Breast epithelium (tissue), 4 donors: ENCODE results near the gene MAPK11. TPM values are rescaled to one million over a fixed set of nuclear protein-coding genes. Genes with fewer than 3 reads are reported as not detected.

Source experiments
- DNase-seq, 2 donors: peaks; one replicate each; pipeline ENCODE4 v3.0.0-alpha.2; 2019; ENCODE audit warnings: low spot score in 2 of 2
- H3K27ac ChIP-seq, 2 donors: fragments of 200-600 bp; sonication (generic) in 1 of 2; one replicate each; pipeline ENCODE4 v1.5.1; 2016 to 2019; ENCODE audit warnings: mild to moderate bottlenecking in 1 of 2
- H3K27me3 ChIP-seq, 2 donors: fragments of 200-600 bp; sonication (generic) in 1 of 2; one replicate each; pipeline versions ENCODE4 v1.5.1 to v1.6.0; 2017 to 2019; ENCODE audit warnings: control low read depth in 1 of 2, mild to moderate bottlenecking in 1 of 2
- H3K36me3 ChIP-seq: fragments of 200-600 bp; one replicate; pipeline ENCODE4 v1.5.1; 2019
- H3K4me1 ChIP-seq, 2 donors: fragments of 200-600 bp; sonication (generic); one replicate each; pipeline ENCODE4 v1.5.1; 2016 to 2019; ENCODE audit warnings: control low read depth in 1 of 2
- H3K4me3 ChIP-seq, 3 donors: fragments of 200-600 bp; sonication (generic); 1 replicate in 2 of 3; 2 replicates in 1 of 3; pipeline ENCODE4 v1.5.1; 2016 to 2019; ENCODE audit warnings: mild to moderate bottlenecking in 3 of 3, moderate library complexity in 2 of 3
- H3K9me3 ChIP-seq, 2 donors: fragments of 200-600 bp; sonication (generic) in 1 of 2; one replicate each; pipeline ENCODE4 v1.5.1; 2016 to 2019; ENCODE audit warnings: control low read depth in 1 of 2
- CTCF ChIP-seq, 3 donors: fragments of 450-650 bp; IDR thresholded peaks; one replicate each; pipeline ENCODE4 v1.5.1; 2016 to 2017; ENCODE audit warnings: antibody characterized with exemption in 3 of 3, mild to moderate bottlenecking in 3 of 3, moderate library complexity in 3 of 3
- POLR2A ChIP-seq: fragments of 450-650 bp; IDR thresholded peaks from one replicate; pipeline ENCODE4 v1.6.1; 2016; ENCODE audit warnings: antibody characterized with exemption, mild to moderate bottlenecking, moderate library complexity
- POLR2AphosphoS5 ChIP-seq, 3 donors: sonication (generic); formaldehyde crosslinking; IDR thresholded peaks; one replicate each; pipeline ENCODE4 v1.6.1; 2017; ENCODE audit warnings: antibody characterized with exemption in 3 of 3
- intact Hi-C: fragments of 100-400 bp; cut with DNase I; formaldehyde crosslinking; loops from one replicate; pipeline ENCODE4 v1.15.1; 2023; ENCODE audit warnings: low total_unique reads
- total RNA-seq, 3 donors: library from RNA; depleted of rRNA; stranded (reverse); fragments of >200 nt; gene quantifications; one replicate each; pipeline ENCODE4 v1.1.0, GENCODE V29; 2016

MAPK11 gene
- total RNA-seq, 3 donors from 2014 or later, result 5.7 to 16.5 (median 13.4) TPM

- intact Hi-C loops, result no loop called here
- no peak for DNase-seq
- Histone ChIP-seq H3K36me3 (no peaks in the 10 kb centered on the region), H3K4me3 (no peak overlapping the region), H3K4me1 (peaks cover 0 to 5% of the 10 kb centered on the region in 2 donors), H3K27me3 (no peaks in the 10 kb centered on the region), H3K9me3 (no peaks in the 10 kb centered on the region), H3K27ac (no peak overlapping the region)
- TF ChIP-seq POLR2A, result no peak
- TF ChIP-seq CTCF (IDR thresholded peaks at IDR 0.05), result no peak
- no peak for TF ChIP-seq POLR2AphosphoS5 (IDR thresholded peaks at IDR 0.05)
Observed at GRCh38 chr22:50310949-50311444, 40.8 kb upstream of the MAPK11 start.

GRCh38 chr22:50310031-50310722, 40.0 kb upstream of the MAPK11 start:
- Histone ChIP-seq H3K27me3 (no peaks in the 10 kb centered on the region), H3K9me3 (no peaks in the 10 kb centered on the region), H3K27ac (peak overlapping the region in 1 of 2 donors; percentile 98), H3K4me3 (no peak overlapping the region), H3K36me3 (no peaks in the 10 kb centered on the region), H3K4me1 (peaks cover 5 to 10% of the 10 kb centered on the region in 2 donors)
- DNase-seq, result no peak
- intact Hi-C loops, result no loop called here
- TF ChIP-seq POLR2A (no peak), CTCF (IDR thresholded peaks at IDR 0.05) (no peak), POLR2AphosphoS5 (IDR thresholded peaks at IDR 0.05) (no peak)

GRCh38 chr22:50309601-50309991, 39.4 kb upstream of the MAPK11 start:
- no peak for TF ChIP-seq POLR2A
- TF ChIP-seq CTCF (IDR thresholded peaks at IDR 0.05), result no peak
- no peak for TF ChIP-seq POLR2AphosphoS5 (IDR thresholded peaks at IDR 0.05)
- peaks cover 11 to 15% of the 10 kb centered on the region in 2 donors for H3K4me1 ChIP-seq
- no peaks in the 10 kb centered on the region for H3K9me3 ChIP-seq
- no peak overlapping the region for H3K4me3 ChIP-seq
- intact Hi-C loops, result no loop called here
- no peak for DNase-seq
- H3K36me3 ChIP-seq, result no peaks in the 10 kb centered on the region
- H3K27me3 ChIP-seq, result no peaks in the 10 kb centered on the region
- H3K27ac ChIP-seq, result peak overlapping the region; percentile 85 to 98

GRCh38 chr22:50308986-50309600, 38.9 kb upstream of the MAPK11 start:
- H3K36me3 ChIP-seq, result no peaks in the 10 kb centered on the region
- intact Hi-C loops, result no loop called here
- DNase-seq, result no peak
- H3K4me1 ChIP-seq, result peaks cover 14 to 20% of the 10 kb centered on the region in 2 donors
- no peaks in the 10 kb centered on the region for H3K27me3 ChIP-seq
- no peaks in the 10 kb centered on the region for H3K9me3 ChIP-seq
- no peak for TF ChIP-seq CTCF (IDR thresholded peaks at IDR 0.05)
- TF ChIP-seq POLR2A, result no peak
- no peak for TF ChIP-seq POLR2AphosphoS5 (IDR thresholded peaks at IDR 0.05)
- H3K27ac ChIP-seq, result peak overlapping the region; percentile 85 to 98
- H3K4me3 ChIP-seq, result no peak overlapping the region

- Histone ChIP-seq H3K4me1 (peaks cover 18 to 26% of the 10 kb centered on the region in 2 donors), H3K27ac (peak overlapping the region; percentile 85 to 98), H3K36me3 (no peaks in the 10 kb centered on the region), H3K27me3 (no peaks in the 10 kb centered on the region), H3K4me3 (peak overlapping the region in 1 of 3 donors; percentile 37), H3K9me3 (no peaks in the 10 kb centered on the region)
- intact Hi-C loops, result no loop called here
- peak in 1 of 2 donors; percentile 68 for DNase-seq
- TF ChIP-seq CTCF (IDR thresholded peaks at IDR 0.05) (no peak), POLR2A (no peak), POLR2AphosphoS5 (IDR thresholded peaks at IDR 0.05) (no peak)
Observed at GRCh38 chr22:50308597-50308935, 38.4 kb upstream of the MAPK11 start.
